OCI-LY7 (cell line): ENCODE data around the gene DLEC1.

Experiments used
- CTCF ChIP-seq: fragments of 200-600 bp; sonication (generic); conservative IDR thresholded peaks from 2 replicates; pipeline ENCODE4 v1.5.1; 2014; ENCODE audit warnings: mild to moderate bottlenecking, antibody characterized with exemption, low read length, moderate library complexity, mixed read lengths
- EZH2phosphoT487 ChIP-seq: fragments of 200-600 bp; sonication (generic); IDR thresholded peaks from 2 replicates; pipeline ENCODE4 v1.6.1; 2018; ENCODE audit warnings: low read depth, borderline replicate concordance, mild to moderate bottlenecking, mixed run types, antibody characterized with exemption, low read length, moderate library complexity, mixed read lengths

DNA sequence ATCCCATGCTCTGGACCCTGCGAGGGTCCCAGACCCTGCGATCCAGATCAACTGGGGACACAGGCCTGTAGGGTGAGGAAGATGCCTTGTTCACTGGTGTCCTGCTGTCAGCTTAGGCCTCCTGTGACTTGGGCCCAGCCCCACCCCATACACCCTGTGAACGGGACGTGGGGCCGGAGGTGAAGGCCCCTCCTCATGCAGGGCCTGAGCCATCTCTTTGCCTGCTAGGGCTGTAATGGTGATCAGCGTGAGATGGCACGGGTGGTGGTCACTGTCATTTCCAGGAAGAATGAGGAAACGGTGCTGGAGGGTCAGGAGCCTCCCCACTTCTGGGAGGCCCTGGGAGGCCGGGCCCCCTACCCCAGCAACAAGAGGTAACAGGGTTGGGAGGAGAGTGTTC lies 36.1 kb upstream of the DLEC1 start:
- TF ChIP-seq CTCF (no peak), EZH2phosphoT487 (no peak)
